GM20000 (cell line): ENCODE data around the gene SFXN4.
"Not testable (repeated sequence)": the region's sequence is repeated elsewhere in the genome, so short reads cannot be mapped to it uniquely, and the experiment has no call there.

Experiments used
- DNase-seq: peaks from one replicate; pipeline ENCODE4 v3.0.0; 2012; ENCODE audit warnings: low spot score
- CTCF ChIP-seq: IDR thresholded peaks from 2 replicates; pipeline ENCODE4 v1.5.1; 2012; ENCODE audit warnings: mild to moderate bottlenecking, control low read depth; ENCODE audit errors: extremely low read depth, missing control alignments

SFXN4 gene

GRCh38 chr10:119153661-119154060 lies 11.9 kb downstream of the SFXN4 start:
- TF ChIP-seq CTCF = no peak
- DNase-seq = no peak

- no peak for DNase-seq
Observed at GRCh38 chr10:119153041-119153440, 12.5 kb downstream of the SFXN4 start.

GRCh38 chr10:119151601-119152000 lies 13.9 kb downstream of the SFXN4 start:
- DNase-seq = not testable (repeated sequence)

More at GRCh38 chr10:119153041-119153440, 12.5 kb downstream of the SFXN4 start:
- TF ChIP-seq CTCF = no peak

- no peak for TF ChIP-seq CTCF
- DNase-seq = no peak
Observed at GRCh38 chr10:119149729-119150128, 15.8 kb downstream of the SFXN4 start.

GRCh38 chr10:119149157-119149556 lies 16.4 kb downstream of the SFXN4 start:
- DNase-seq = no peak
- no peak for TF ChIP-seq CTCF

- no peak for DNase-seq
- TF ChIP-seq CTCF = no peak
Observed at GRCh38 chr10:119143657-119144056, 21.9 kb downstream of the SFXN4 start.

- no peak for TF ChIP-seq CTCF
- no peak for DNase-seq
Observed at GRCh38 chr10:119140603-119141245, 24.8 kb downstream of the SFXN4 start.

- peak; percentile 25 for DNase-seq
- TF ChIP-seq CTCF = peak; percentile 31
Observed at GRCh38 chr10:119139464-119140067, 25.9 kb downstream of the SFXN4 start.
